Nephron progenitor cell (in vitro differentiated cells): ENCODE results near the gene SHISA9.
"Not testable (repeated sequence)": the region's sequence is repeated elsewhere in the genome, so short reads cannot be mapped to it uniquely, and the experiment has no call there.

Experiments used
- DNase-seq: peaks from one replicate; pipeline ENCODE4 v3.0.0; 2021
- H3K27ac Mint-ChIP-seq: 2 replicates; pipeline ENCODE4 v1.8.0; 2021; ENCODE audit warnings: mild to moderate bottlenecking, moderate library complexity, mixed read lengths
- H3K27me3 Mint-ChIP-seq: 2 replicates; pipeline ENCODE4 v1.8.0; 2021; ENCODE audit warnings: mild to moderate bottlenecking, low read depth, mixed read lengths; ENCODE audit not compliant: poor library complexity
- H3K36me3 Mint-ChIP-seq: 2 replicates; pipeline ENCODE4 v1.8.0; 2021; ENCODE audit warnings: low read depth, mixed read lengths
- H3K4me1 Mint-ChIP-seq: 2 replicates; pipeline ENCODE4 v1.8.0; 2021; ENCODE audit warnings: mixed read lengths
- H3K4me3 Mint-ChIP-seq: 2 replicates; pipeline ENCODE4 v1.8.0; 2021; ENCODE audit warnings: mild to moderate bottlenecking, moderate library complexity, mixed read lengths
- H3K9me3 Mint-ChIP-seq: 2 replicates; pipeline ENCODE4 v1.8.0; 2021; ENCODE audit warnings: mild to moderate bottlenecking, moderate library complexity, mixed read lengths
- CTCF ChIP-seq: fragments of 200-600 bp; sonication (generic); IDR thresholded peaks from 2 replicates; pipeline ENCODE4 v1.5.0; 2021; ENCODE audit warnings: antibody characterized with exemption

The SHISA9 gene

GRCh38 chr16:12906271-12906670 is 4.9 kb downstream of the SHISA9 start:
- no peak for DNase-seq
- no peak overlapping the region for H3K27ac Mint-ChIP-seq

GRCh38 chr16:12906765-12907516 is 5.5 kb downstream of the SHISA9 start:
- peaks cover 11% of the 10 kb centered on the region for H3K36me3 Mint-ChIP-seq
- no peak overlapping the region for H3K27ac Mint-ChIP-seq
- TF ChIP-seq CTCF = no peak
- no peak overlapping the region for H3K4me3 Mint-ChIP-seq
- H3K4me1 Mint-ChIP-seq = peaks cover 17% of the 10 kb centered on the region
- DNase-seq = no peak
- H3K9me3 Mint-ChIP-seq = no peaks in the 10 kb centered on the region
- H3K27me3 Mint-ChIP-seq = peaks cover 41% of the 10 kb centered on the region

More at GRCh38 chr16:12906271-12906670, 4.9 kb downstream of the SHISA9 start:
- no peak for TF ChIP-seq CTCF
- no peaks in the 10 kb centered on the region for H3K9me3 Mint-ChIP-seq
- H3K27me3 Mint-ChIP-seq = peaks cover 41% of the 10 kb centered on the region
- no peak overlapping the region for H3K4me3 Mint-ChIP-seq
- peaks cover 11% of the 10 kb centered on the region for H3K36me3 Mint-ChIP-seq
- peaks cover 17% of the 10 kb centered on the region for H3K4me1 Mint-ChIP-seq

DNA sequence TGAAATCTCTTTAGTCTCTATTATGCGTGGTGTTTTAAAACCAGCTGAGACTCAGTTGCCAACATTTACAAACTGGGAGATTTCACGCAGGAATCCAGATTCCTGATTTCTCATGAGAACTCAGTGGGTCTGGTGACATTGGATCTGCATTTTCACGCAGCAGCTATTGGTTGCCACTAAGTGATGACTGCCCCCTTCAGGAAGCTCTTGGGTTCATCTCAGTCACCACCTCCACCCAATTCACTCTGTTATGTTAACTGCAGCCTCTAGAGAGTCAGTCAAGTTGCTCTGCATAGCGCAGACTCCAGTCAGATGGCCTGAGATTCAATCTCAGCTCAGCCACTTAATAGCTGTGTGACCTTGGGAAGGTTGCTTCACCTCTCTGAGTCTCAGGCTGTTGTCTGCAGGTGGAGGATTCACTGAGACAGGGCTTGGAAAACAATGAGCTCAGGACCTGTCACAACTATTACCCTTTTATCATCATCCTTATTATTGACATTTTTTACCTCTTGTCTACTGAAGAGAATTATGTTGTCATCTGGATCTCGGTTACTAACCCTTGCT is 6.4 kb downstream of the SHISA9 start:
- Mint-ChIP-seq H3K4me3 (no peak overlapping the region), H3K4me1 (peaks cover 10% of the 10 kb centered on the region), H3K27me3 (peaks cover 35% of the 10 kb centered on the region), H3K36me3 (peaks cover 11% of the 10 kb centered on the region), H3K9me3 (no peaks in the 10 kb centered on the region), H3K27ac (no peak overlapping the region)
- TF ChIP-seq CTCF = no peak
- no peak for DNase-seq

DNA sequence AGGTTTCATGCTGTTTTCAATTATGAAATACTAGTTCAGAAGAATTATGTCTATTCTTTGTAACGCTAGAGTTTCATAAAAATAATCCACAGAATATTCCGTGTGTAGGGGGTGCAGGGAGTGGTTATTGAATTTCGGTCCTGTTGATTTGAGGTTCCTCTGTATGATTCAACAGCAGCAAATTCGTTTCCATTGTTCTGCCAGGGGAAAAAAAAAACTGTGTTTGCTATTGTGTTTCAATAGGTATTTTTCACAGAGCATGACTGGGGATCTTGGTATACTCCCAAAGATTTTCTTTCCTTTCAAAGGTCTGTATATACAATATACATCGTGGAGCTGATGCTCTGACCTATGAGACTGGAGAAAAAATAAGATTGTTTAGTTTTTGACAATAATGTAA is 15.8 kb downstream of the SHISA9 start:
- no peak for TF ChIP-seq CTCF
- H3K27me3 Mint-ChIP-seq = peaks cover 10% of the 10 kb centered on the region
- DNase-seq = no peak
- no peak overlapping the region for H3K4me3 Mint-ChIP-seq
- no peaks in the 10 kb centered on the region for H3K9me3 Mint-ChIP-seq
- H3K36me3 Mint-ChIP-seq = no peaks in the 10 kb centered on the region
- H3K4me1 Mint-ChIP-seq = no peaks in the 10 kb centered on the region
- no peak overlapping the region for H3K27ac Mint-ChIP-seq

DNA sequence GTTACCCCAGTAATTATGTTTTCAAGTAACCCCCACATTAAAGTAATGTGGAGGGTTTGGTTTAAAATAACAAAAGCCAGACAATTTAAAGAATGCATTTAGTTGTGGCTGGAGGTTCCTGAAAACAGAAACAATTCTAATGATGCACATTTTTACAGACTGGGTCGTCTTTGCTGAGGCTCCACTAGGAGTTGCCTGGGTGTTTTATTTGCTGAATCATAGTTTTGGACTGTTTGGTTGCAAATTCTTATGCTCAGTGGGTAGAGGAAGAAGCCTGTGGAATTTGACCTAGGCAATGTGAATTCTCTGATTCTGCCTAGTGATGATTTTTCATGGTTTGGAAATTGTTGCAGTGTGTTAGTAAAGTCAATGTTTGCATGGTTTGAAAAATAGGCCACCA is 16.3 kb downstream of the SHISA9 start:
- Mint-ChIP-seq H3K4me3 (no peak overlapping the region), H3K36me3 (no peaks in the 10 kb centered on the region), H3K9me3 (no peaks in the 10 kb centered on the region), H3K27me3 (peaks cover 14% of the 10 kb centered on the region), H3K27ac (no peak overlapping the region), H3K4me1 (no peaks in the 10 kb centered on the region)
- no peak for DNase-seq
- no peak for TF ChIP-seq CTCF

- Mint-ChIP-seq H3K27ac (no peak overlapping the region), H3K36me3 (no peaks in the 10 kb centered on the region), H3K27me3 (peaks cover 9% of the 10 kb centered on the region), H3K4me1 (no peaks in the 10 kb centered on the region), H3K4me3 (no peak overlapping the region), H3K9me3 (no peaks in the 10 kb centered on the region)
- no peak for DNase-seq
- no peak for TF ChIP-seq CTCF
Observed at GRCh38 chr16:12920739-12921138, 19.3 kb downstream of the SHISA9 start.

GRCh38 chr16:12923640-12924039 is 22.2 kb downstream of the SHISA9 start:
- H3K27ac Mint-ChIP-seq, H3K9me3 Mint-ChIP-seq, H3K4me3 Mint-ChIP-seq, DNase-seq, H3K4me1 Mint-ChIP-seq, H3K36me3 Mint-ChIP-seq, H3K27me3 Mint-ChIP-seq: not testable (repeated sequence)
